IPS-20b (cell line): ENCODE data around the gene PROM2.

Experiments
- H3K27ac ChIP-seq: one replicate; pipeline ENCODE4 v1.5.1; 2013; ENCODE audit warnings: low read length
- H3K27me3 ChIP-seq: 2 replicates; pipeline ENCODE4 v1.6.1; 2013; ENCODE audit warnings: mild to moderate bottlenecking, low read length, inconsistent platforms; ENCODE audit not compliant: insufficient read depth
- H3K36me3 ChIP-seq: 2 replicates; pipeline ENCODE4 v1.6.1; 2013; ENCODE audit warnings: low read depth, mild to moderate bottlenecking, inconsistent platforms, low read length, moderate library complexity; ENCODE audit not compliant: insufficient read depth
- H3K4me1 ChIP-seq: 2 replicates; pipeline ENCODE4 v1.6.1; 2013; ENCODE audit warnings: mild to moderate bottlenecking, control low read depth, inconsistent platforms, low read length, moderate library complexity; ENCODE audit not compliant: insufficient read depth
- H3K4me3 ChIP-seq: 2 replicates; pipeline ENCODE4 v1.5.1; 2013; ENCODE audit warnings: mild to moderate bottlenecking, low read length, inconsistent platforms
- H3K9ac ChIP-seq: 2 replicates; pipeline ENCODE4 v1.6.1; 2013; ENCODE audit warnings: low read depth, mild to moderate bottlenecking, inconsistent platforms, low read length, moderate library complexity
- H3K9me3 ChIP-seq: 2 replicates; pipeline ENCODE4 v1.6.1; 2013; ENCODE audit warnings: mild to moderate bottlenecking, low read depth, low read length, inconsistent platforms; ENCODE audit not compliant: insufficient read depth

PROM2 gene

GRCh38 chr2:95330794-95331338, 56.6 kb downstream of the PROM2 start:
- Histone ChIP-seq H3K9me3 (no peaks in the 10 kb centered on the region), H3K36me3 (no peaks in the 10 kb centered on the region), H3K9ac (no peak overlapping the region), H3K4me3 (no peak overlapping the region), H3K27ac (no peak overlapping the region), H3K27me3 (no peaks in the 10 kb centered on the region), H3K4me1 (no peaks in the 10 kb centered on the region)

GRCh38 chr2:95331606-95332005, 57.4 kb downstream of the PROM2 start:
- no peaks in the 10 kb centered on the region for H3K4me1 ChIP-seq
- peaks cover 2% of the 10 kb centered on the region for H3K27me3 ChIP-seq
- no peak overlapping the region for H3K9ac ChIP-seq
- no peak overlapping the region for H3K4me3 ChIP-seq
- no peak overlapping the region for H3K27ac ChIP-seq
- no peaks in the 10 kb centered on the region for H3K36me3 ChIP-seq
- H3K9me3 ChIP-seq: no peaks in the 10 kb centered on the region

GRCh38 chr2:95332036-95332435, 57.8 kb downstream of the PROM2 start:
- Histone ChIP-seq H3K9ac (no peak overlapping the region), H3K4me1 (no peaks in the 10 kb centered on the region), H3K27me3 (peaks cover 3% of the 10 kb centered on the region), H3K9me3 (no peaks in the 10 kb centered on the region), H3K4me3 (no peak overlapping the region), H3K27ac (no peak overlapping the region), H3K36me3 (no peaks in the 10 kb centered on the region)

- H3K4me1 ChIP-seq: no peaks in the 10 kb centered on the region
- H3K9me3 ChIP-seq: no peaks in the 10 kb centered on the region
- H3K36me3 ChIP-seq: no peaks in the 10 kb centered on the region
- no peak overlapping the region for H3K27ac ChIP-seq
- H3K27me3 ChIP-seq: peaks cover 3% of the 10 kb centered on the region
- no peak overlapping the region for H3K4me3 ChIP-seq
- no peak overlapping the region for H3K9ac ChIP-seq
Measured at GRCh38 chr2:95333056-95333455, 58.8 kb downstream of the PROM2 start.

- Histone ChIP-seq H3K27me3 (peaks cover 3% of the 10 kb centered on the region), H3K36me3 (no peaks in the 10 kb centered on the region), H3K4me3 (no peak overlapping the region), H3K9me3 (no peaks in the 10 kb centered on the region), H3K9ac (no peak overlapping the region), H3K4me1 (no peaks in the 10 kb centered on the region), H3K27ac (no peak overlapping the region)
Measured at GRCh38 chr2:95333888-95334338, 59.7 kb downstream of the PROM2 start.

GRCh38 chr2:95334916-95335641, 60.8 kb downstream of the PROM2 start:
- no peak overlapping the region for H3K27ac ChIP-seq
- H3K9me3 ChIP-seq: no peaks in the 10 kb centered on the region

GRCh38 chr2:95336406-95336805, 62.2 kb downstream of the PROM2 start:
- Histone ChIP-seq H3K9ac (no peak overlapping the region), H3K27ac (no peak overlapping the region), H3K36me3 (no peaks in the 10 kb centered on the region), H3K9me3 (no peaks in the 10 kb centered on the region), H3K27me3 (peaks cover 15% of the 10 kb centered on the region), H3K4me3 (no peak overlapping the region), H3K4me1 (no peaks in the 10 kb centered on the region)

More at GRCh38 chr2:95334916-95335641, 60.8 kb downstream of the PROM2 start:
- Histone ChIP-seq H3K9ac (no peak overlapping the region), H3K27me3 (peaks cover 3% of the 10 kb centered on the region), H3K4me3 (no peak overlapping the region), H3K4me1 (no peaks in the 10 kb centered on the region), H3K36me3 (no peaks in the 10 kb centered on the region)

- H3K27me3 ChIP-seq: peaks cover 30% of the 10 kb centered on the region
- no peaks in the 10 kb centered on the region for H3K9me3 ChIP-seq
- H3K4me3 ChIP-seq: no peak overlapping the region
- H3K9ac ChIP-seq: no peak overlapping the region
- no peak overlapping the region for H3K27ac ChIP-seq
- H3K36me3 ChIP-seq: no peaks in the 10 kb centered on the region
- H3K4me1 ChIP-seq: no peaks in the 10 kb centered on the region
Measured at GRCh38 chr2:95337829-95338228, 63.6 kb downstream of the PROM2 start.
